Nephron (organoid): ENCODE measurements around the gene UST.

Experiments used
- H3K27ac Mint-ChIP-seq, 3 experiments: 2 replicates each; pipeline ENCODE4 v1.8.0; 2020; ENCODE audit warnings: mixed read lengths in 3 of 3, mild to moderate bottlenecking in 2 of 3, moderate library complexity in 1 of 3
- H3K27me3 Mint-ChIP-seq: 2 replicates; pipeline ENCODE4 v1.8.0; 2021; ENCODE audit warnings: low read depth, mild to moderate bottlenecking, moderate library complexity, mixed read lengths
- H3K36me3 Mint-ChIP-seq: 2 replicates; pipeline ENCODE4 v1.8.0; 2020; ENCODE audit warnings: low read depth, mixed read lengths
- H3K4me1 Mint-ChIP-seq: 2 replicates; pipeline ENCODE4 v1.8.0; 2020; ENCODE audit warnings: mixed read lengths
- H3K4me3 Mint-ChIP-seq, 3 experiments: 2 replicates each; pipeline ENCODE4 v1.8.0; 2020; ENCODE audit warnings: mild to moderate bottlenecking in 3 of 3, mixed read lengths in 3 of 3, moderate library complexity in 2 of 3
- H3K9me3 Mint-ChIP-seq: 2 replicates; pipeline ENCODE4 v1.8.0; 2020; ENCODE audit warnings: mixed read lengths
- TF ChIP-seq, protein P1 (sequence below), 3 experiments: fragments of 200-600 bp; sonication (generic); IDR thresholded peaks; one replicate each; pipeline ENCODE4 v1.5.0; 2021; ENCODE audit warnings: antibody characterized with exemption in 3 of 3; ENCODE audit not compliant: unreplicated experiment in 3 of 3

UST gene

DNA sequence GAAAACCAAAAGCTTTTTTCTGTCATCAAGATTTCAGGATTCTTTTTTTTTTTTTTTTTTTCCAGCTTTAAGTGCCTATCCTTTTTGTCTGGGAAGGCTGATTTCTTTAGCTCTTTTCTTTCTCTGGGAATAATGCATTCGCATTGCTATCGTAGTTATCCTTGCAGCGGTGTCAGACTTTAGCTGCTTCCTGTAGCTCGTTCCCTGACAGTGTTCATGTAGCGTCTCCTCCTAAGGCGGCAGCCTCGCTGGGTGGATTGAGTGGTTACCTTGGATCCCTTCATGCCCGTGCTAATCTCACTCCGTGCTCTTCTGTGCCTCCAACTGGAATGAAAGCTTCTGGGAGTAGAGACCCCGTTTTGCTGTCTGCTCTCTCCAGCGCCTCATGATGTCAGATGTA is 43.1 kb downstream of the UST start:
- no peaks in the 10 kb centered on the region for H3K9me3 Mint-ChIP-seq
- no peak overlapping the region for H3K27ac Mint-ChIP-seq
- H3K4me1 Mint-ChIP-seq, result no peaks in the 10 kb centered on the region
- H3K36me3 Mint-ChIP-seq, result no peaks in the 10 kb centered on the region
- H3K4me3 Mint-ChIP-seq, result no peak overlapping the region
- no peaks in the 10 kb centered on the region for H3K27me3 Mint-ChIP-seq
- TF ChIP-seq, protein P1, sequence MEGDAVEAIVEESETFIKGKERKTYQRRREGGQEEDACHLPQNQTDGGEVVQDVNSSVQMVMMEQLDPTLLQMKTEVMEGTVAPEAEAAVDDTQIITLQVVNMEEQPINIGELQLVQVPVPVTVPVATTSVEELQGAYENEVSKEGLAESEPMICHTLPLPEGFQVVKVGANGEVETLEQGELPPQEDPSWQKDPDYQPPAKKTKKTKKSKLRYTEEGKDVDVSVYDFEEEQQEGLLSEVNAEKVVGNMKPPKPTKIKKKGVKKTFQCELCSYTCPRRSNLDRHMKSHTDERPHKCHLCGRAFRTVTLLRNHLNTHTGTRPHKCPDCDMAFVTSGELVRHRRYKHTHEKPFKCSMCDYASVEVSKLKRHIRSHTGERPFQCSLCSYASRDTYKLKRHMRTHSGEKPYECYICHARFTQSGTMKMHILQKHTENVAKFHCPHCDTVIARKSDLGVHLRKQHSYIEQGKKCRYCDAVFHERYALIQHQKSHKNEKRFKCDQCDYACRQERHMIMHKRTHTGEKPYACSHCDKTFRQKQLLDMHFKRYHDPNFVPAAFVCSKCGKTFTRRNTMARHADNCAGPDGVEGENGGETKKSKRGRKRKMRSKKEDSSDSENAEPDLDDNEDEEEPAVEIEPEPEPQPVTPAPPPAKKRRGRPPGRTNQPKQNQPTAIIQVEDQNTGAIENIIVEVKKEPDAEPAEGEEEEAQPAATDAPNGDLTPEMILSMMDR (IDR thresholded peaks at IDR 0.05; ENCODE audit: unreplicated experiment in 3 of 3), result no peak

DNA sequence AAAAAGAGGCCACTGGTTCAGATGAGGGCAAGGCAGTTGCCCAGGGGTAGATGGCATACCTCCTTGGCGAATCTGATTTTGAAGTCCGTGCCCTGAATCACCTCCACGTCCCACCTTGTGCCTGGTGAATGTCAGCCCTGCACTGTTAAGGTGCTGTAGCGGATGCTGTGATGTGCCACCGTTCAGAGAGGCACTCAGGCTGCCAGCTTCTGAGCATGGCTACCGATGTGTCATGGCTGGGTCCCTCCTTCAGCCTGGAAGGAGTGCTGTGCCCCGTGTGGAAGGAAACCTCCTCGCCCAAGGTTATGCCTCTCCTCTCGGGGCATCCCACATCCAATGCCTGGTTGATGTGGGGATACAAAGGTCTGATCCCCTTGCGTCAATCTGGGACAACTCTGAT is 43.6 kb downstream of the UST start:
- Mint-ChIP-seq H3K9me3 (no peaks in the 10 kb centered on the region), H3K4me1 (no peaks in the 10 kb centered on the region), H3K36me3 (no peaks in the 10 kb centered on the region), H3K27me3 (no peaks in the 10 kb centered on the region), H3K27ac (no peak overlapping the region), H3K4me3 (no peak overlapping the region)
- TF ChIP-seq, protein P1 (IDR thresholded peaks at IDR 0.05; ENCODE audit: unreplicated experiment in 3 of 3), result no peak

DNA sequence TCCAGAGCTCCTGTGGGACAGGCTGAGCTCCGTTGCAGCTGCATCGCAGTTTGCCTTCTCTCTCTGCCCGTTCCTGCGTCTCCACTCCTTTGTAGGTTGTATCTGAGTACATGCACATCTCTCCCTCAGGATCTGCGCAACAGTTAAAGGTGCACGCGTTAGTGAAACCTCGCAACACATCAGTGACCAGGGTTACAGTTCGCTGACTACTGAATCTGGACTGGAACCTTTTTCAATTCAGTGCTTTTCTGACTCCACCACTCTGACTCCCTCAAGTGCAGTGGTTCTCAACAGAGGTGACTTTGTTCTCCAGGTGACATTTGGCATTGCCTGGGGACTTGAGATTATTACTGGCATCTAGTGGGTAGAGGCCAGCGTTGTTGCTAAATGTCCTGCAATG is 44.0 kb downstream of the UST start:
- no peaks in the 10 kb centered on the region for H3K36me3 Mint-ChIP-seq
- H3K4me3 Mint-ChIP-seq, result no peak overlapping the region
- no peak overlapping the region for H3K27ac Mint-ChIP-seq
- no peaks in the 10 kb centered on the region for H3K27me3 Mint-ChIP-seq
- TF ChIP-seq, protein P1 (IDR thresholded peaks at IDR 0.05; ENCODE audit: unreplicated experiment in 3 of 3), result no peak
- H3K9me3 Mint-ChIP-seq, result no peaks in the 10 kb centered on the region
- no peaks in the 10 kb centered on the region for H3K4me1 Mint-ChIP-seq

DNA sequence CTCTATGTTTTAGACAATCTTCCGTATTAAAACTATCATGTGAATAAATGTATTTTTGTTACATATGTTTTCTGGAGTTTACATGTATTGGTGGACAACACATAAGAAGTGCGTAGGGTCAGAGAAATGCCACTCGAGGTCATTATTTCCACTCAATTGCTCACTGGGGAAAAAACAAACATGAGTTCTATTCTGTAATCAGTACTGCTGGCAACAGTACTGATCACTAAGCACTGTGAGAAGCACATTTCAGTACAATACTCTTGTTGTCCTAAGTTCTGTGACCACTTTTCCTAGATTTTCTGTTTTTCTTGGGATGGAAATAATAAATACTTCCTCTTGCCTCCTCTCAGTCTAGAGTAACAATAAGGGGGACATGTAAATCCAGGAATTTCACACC is 44.5 kb downstream of the UST start:
- no peaks in the 10 kb centered on the region for H3K36me3 Mint-ChIP-seq

DNA sequence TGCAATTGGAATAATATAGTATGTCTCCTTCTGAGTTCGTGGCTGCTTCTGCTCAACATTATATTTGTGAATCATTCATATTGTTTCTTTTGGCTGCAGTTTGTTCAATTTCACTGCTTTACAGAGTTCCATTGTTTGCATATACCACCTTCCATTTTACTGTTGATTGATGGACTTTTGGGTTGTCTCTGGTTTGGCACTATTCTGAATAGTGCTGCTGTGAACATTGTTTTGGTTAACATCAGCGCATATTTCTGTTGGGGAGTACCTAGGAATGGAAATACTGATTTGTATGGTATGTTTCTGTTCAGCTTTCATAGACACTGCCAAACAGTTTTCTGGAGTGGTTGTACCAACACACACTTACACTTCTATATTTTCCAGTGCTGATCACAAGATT is 46.9 kb downstream of the UST start:
- Mint-ChIP-seq H3K9me3 (no peaks in the 10 kb centered on the region), H3K27me3 (no peaks in the 10 kb centered on the region), H3K4me1 (no peaks in the 10 kb centered on the region), H3K27ac (no peak overlapping the region), H3K36me3 (no peaks in the 10 kb centered on the region), H3K4me3 (no peak overlapping the region)
- TF ChIP-seq, protein P1 (IDR thresholded peaks at IDR 0.05; ENCODE audit: unreplicated experiment in 3 of 3), result no peak

More for the DNA sequence above, 44.5 kb downstream of the UST start:
- H3K4me1 Mint-ChIP-seq, result no peaks in the 10 kb centered on the region
- no peak overlapping the region for H3K27ac Mint-ChIP-seq
- H3K27me3 Mint-ChIP-seq, result no peaks in the 10 kb centered on the region
- H3K4me3 Mint-ChIP-seq, result no peak overlapping the region
- H3K9me3 Mint-ChIP-seq, result no peaks in the 10 kb centered on the region
- TF ChIP-seq, protein P1 (IDR thresholded peaks at IDR 0.05; ENCODE audit: unreplicated experiment in 3 of 3), result no peak

- Mint-ChIP-seq H3K4me1 (no peaks in the 10 kb centered on the region), H3K27ac (no peak overlapping the region), H3K9me3 (no peaks in the 10 kb centered on the region), H3K27me3 (no peaks in the 10 kb centered on the region), H3K4me3 (no peak overlapping the region), H3K36me3 (no peaks in the 10 kb centered on the region)
- TF ChIP-seq, protein P1 (IDR thresholded peaks at IDR 0.05; ENCODE audit: unreplicated experiment in 3 of 3), result no peak
Measured at GRCh38 chr6:148794797-148795196, 48.0 kb downstream of the UST start.
